Measurements from ENCODE around the gene DCPS.

DNA sequence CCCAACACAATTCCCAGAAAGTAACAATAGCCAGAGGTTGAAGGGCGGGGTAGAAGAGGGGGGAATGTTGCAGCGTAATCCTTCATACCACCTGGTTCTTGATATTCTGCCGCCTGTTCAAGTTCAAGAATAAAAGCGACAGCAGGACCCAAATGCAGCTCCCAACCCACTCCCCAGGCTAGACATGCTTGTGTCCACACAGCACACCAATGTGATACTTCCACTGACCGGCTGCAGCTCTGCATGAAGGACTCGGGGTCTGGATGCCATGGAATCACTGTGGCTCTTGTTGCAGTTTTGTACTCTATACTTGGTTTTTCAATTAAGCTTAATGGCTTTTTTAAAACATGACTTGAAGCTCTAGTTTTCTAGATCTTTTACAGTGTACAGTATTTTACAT lies 41.6 kb upstream of the DCPS start:
- no peak for TF ChIP-seq GATA3 (IDR thresholded peaks at IDR 0.05; ENCODE audit: low read depth, low read length)
- no peak for TF ChIP-seq GATA2 (IDR thresholded peaks at IDR 0.05; ENCODE audit: low read depth, low read length)
